Activated CD8-positive, alpha-beta T cell treated with anti-CD3 and anti-CD28 coated beads for 36 hours (primary cell): ENCODE results near the gene SBNO2. TPM values are rescaled to one million over a fixed set of nuclear protein-coding genes. Genes with fewer than 3 reads are reported as not detected.
"Not testable (repeated sequence)": the region's sequence is repeated elsewhere in the genome, so short reads cannot be mapped to it uniquely, and the experiment has no call there.

Experiments
- ATAC-seq: fragments of 200-7000 bp; cut with Tn5 transposase; one replicate; pipeline ENCODE4 v1.10.0; 2021; ENCODE audit warnings: mild to moderate bottlenecking, moderate library complexity
- CTCF ChIA-PET: fragments of 350-600 bp; sonication (Branson Sonifier 250); formaldehyde crosslinking; loops from one replicate; lab custom pipeline; 2021; ENCODE audit warnings: antibody characterized with exemption; lab: Charles Lee
- POLR2A ChIA-PET: fragments of 350-600 bp; sonication (Branson Sonifier 250); formaldehyde crosslinking; loops from one replicate; lab custom pipeline; 2021; ENCODE audit warnings: antibody characterized with exemption; lab: Charles Lee
- DNase-seq: peaks from one replicate; pipeline ENCODE4 v3.0.0-alpha.2; 2020
- H3K27ac Mint-ChIP-seq: one replicate; pipeline ENCODE4 v1.8.0; 2021; ENCODE audit warnings: mild to moderate bottlenecking, mixed read lengths
- H3K27me3 Mint-ChIP-seq: one replicate; pipeline ENCODE4 v1.8.0; 2021; ENCODE audit warnings: mixed read lengths
- H3K36me3 Mint-ChIP-seq: one replicate; pipeline ENCODE4 v1.8.0; 2021; ENCODE audit warnings: low read depth, mixed read lengths
- H3K4me1 Mint-ChIP-seq: one replicate; pipeline ENCODE4 v1.8.0; 2021; ENCODE audit warnings: low read depth, mixed read lengths
- H3K4me3 Mint-ChIP-seq: one replicate; pipeline ENCODE4 v1.8.0; 2021; ENCODE audit warnings: mild to moderate bottlenecking, moderate library complexity, mixed read lengths
- H3K9me3 Mint-ChIP-seq: one replicate; pipeline ENCODE4 v1.8.0; 2021; ENCODE audit warnings: mixed read lengths
- intact Hi-C: fragments of 100-400 bp; cut with micrococcal nuclease; formaldehyde crosslinking; loops from one replicate; pipeline ENCODE4 v1.10.0; 2022
- total RNA-seq, 2 experiments: library from RNA; stranded (reverse); gene quantifications; one replicate each; pipeline ENCODE4 v1.2.3, GENCODE V29; 2021
- TF ChIP-seq, protein P1 (sequence below): fragments of 200-600 bp; IDR thresholded peaks from one replicate; pipeline ENCODE4 v1.8.0; 2022; ENCODE audit warnings: antibody characterized with exemption, mild to moderate bottlenecking

The SBNO2 gene
- total RNA-seq, 2 experiments from 2014 or later, result 41.7 to 42.0 TPM

- no peak overlapping the region for H3K4me3 Mint-ChIP-seq
- TF ChIP-seq, protein P1, sequence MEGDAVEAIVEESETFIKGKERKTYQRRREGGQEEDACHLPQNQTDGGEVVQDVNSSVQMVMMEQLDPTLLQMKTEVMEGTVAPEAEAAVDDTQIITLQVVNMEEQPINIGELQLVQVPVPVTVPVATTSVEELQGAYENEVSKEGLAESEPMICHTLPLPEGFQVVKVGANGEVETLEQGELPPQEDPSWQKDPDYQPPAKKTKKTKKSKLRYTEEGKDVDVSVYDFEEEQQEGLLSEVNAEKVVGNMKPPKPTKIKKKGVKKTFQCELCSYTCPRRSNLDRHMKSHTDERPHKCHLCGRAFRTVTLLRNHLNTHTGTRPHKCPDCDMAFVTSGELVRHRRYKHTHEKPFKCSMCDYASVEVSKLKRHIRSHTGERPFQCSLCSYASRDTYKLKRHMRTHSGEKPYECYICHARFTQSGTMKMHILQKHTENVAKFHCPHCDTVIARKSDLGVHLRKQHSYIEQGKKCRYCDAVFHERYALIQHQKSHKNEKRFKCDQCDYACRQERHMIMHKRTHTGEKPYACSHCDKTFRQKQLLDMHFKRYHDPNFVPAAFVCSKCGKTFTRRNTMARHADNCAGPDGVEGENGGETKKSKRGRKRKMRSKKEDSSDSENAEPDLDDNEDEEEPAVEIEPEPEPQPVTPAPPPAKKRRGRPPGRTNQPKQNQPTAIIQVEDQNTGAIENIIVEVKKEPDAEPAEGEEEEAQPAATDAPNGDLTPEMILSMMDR, result no peak
- no peak overlapping the region for H3K27ac Mint-ChIP-seq
- H3K4me1 Mint-ChIP-seq, result peaks cover 5% of the 10 kb centered on the region
- H3K36me3 Mint-ChIP-seq, result peaks cover 8% of the 10 kb centered on the region
- intact Hi-C loops, result no loop called here
- no peak for DNase-seq
- CTCF ChIA-PET, result no interaction called here
- ATAC-seq, result no peak
- POLR2A ChIA-PET, result interaction anchor here (1.1 to 1.7 kb wide), 3 partner anchors 12 to 76 kb away, joined by 3 to 6 read pairs (median 3); no protein-coding TSS in a partner anchor
- H3K27me3 Mint-ChIP-seq, result no peaks in the 10 kb centered on the region
- H3K9me3 Mint-ChIP-seq, result no peaks in the 10 kb centered on the region
Measured at GRCh38 chr19:1116726-1117581, 57.1 kb downstream of the SBNO2 start.

GRCh38 chr19:1115646-1116420 is 58.2 kb downstream of the SBNO2 start:
- intact Hi-C loops, result no loop called here
- H3K36me3 Mint-ChIP-seq, result peaks cover 2% of the 10 kb centered on the region
- H3K27me3 Mint-ChIP-seq, result no peaks in the 10 kb centered on the region
- H3K9me3 Mint-ChIP-seq, result no peaks in the 10 kb centered on the region
- ATAC-seq, result no peak
- no peak for DNase-seq
- ChIA-PET POLR2A (interaction anchor here (1.3 to 2.6 kb wide), 3 partner anchors 8 to 15 kb away, joined by 3 to 11 read pairs (median 6); no protein-coding TSS in a partner anchor), CTCF (interaction anchor here (1.3 kb wide), 1 partner anchor 79 kb away, joined by 3 read pairs; no protein-coding TSS in a partner anchor)
- peaks cover 5% of the 10 kb centered on the region for H3K4me1 Mint-ChIP-seq
- TF ChIP-seq, protein P1, result no peak
- no peak overlapping the region for H3K4me3 Mint-ChIP-seq
- H3K27ac Mint-ChIP-seq, result no peak overlapping the region

DNA sequence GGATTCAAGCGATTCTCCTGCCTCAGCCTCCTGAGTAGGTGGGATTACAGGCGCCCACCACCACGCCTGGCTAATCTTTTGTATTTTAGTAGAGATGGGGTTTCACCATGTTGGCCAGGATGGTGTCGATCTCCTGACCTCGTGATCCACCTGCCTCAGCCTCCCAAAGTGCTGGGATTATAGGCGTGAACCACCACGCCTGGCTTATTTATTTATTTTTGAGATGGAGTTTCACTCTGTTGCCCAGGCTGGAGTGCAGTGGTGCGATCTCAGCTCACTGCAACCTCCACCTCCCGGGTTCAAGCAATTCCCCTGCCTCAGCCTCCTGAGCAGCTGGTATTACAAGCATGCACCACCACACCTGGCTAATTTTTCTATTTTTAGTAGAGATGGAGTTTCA is 59.3 kb downstream of the SBNO2 start:
- H3K4me1 Mint-ChIP-seq, ATAC-seq, H3K27me3 Mint-ChIP-seq, H3K9me3 Mint-ChIP-seq, DNase-seq, H3K27ac Mint-ChIP-seq, H3K36me3 Mint-ChIP-seq, H3K4me3 Mint-ChIP-seq: not testable (repeated sequence)
- POLR2A ChIA-PET, result interaction anchor here (2.6 to 3.8 kb wide), 2 partner anchors 9 to 16 kb away, joined by 11 to 29 read pairs; no protein-coding TSS in a partner anchor
- intact Hi-C loops, result loop anchor here (5.0 kb wide), 1 partner anchor 78 kb away; no protein-coding TSS in a partner anchor
- CTCF ChIA-PET, result interaction anchor here (2.6 to 4.3 kb wide), 2 partner anchors 79 to 129 kb away, joined by 9 to 37 read pairs; no protein-coding TSS in a partner anchor

GRCh38 chr19:1113986-1114483 is 60.0 kb downstream of the SBNO2 start:
- POLR2A ChIA-PET, result interaction anchor here (0.9 to 3.8 kb wide), 7 partner anchors 10 to 79 kb away, joined by 3 to 29 read pairs (median 11); partner anchors contain the start of gene GPX4
- TF ChIP-seq, protein P1, result no peak
- peaks cover 2% of the 10 kb centered on the region for H3K36me3 Mint-ChIP-seq
- H3K27ac Mint-ChIP-seq, result no peak overlapping the region
- no peak for DNase-seq
- H3K9me3 Mint-ChIP-seq, result no peaks in the 10 kb centered on the region
- no peak overlapping the region for H3K4me3 Mint-ChIP-seq
- ATAC-seq, result no peak
- H3K27me3 Mint-ChIP-seq, result no peaks in the 10 kb centered on the region
- H3K4me1 Mint-ChIP-seq, result peaks cover 5% of the 10 kb centered on the region
- CTCF ChIA-PET, result interaction anchor here (0.6 to 4.3 kb wide), 21 partner anchors 10 to 130 kb away, joined by 3 to 37 read pairs (median 6); no protein-coding TSS in a partner anchor
- intact Hi-C loops, result loop anchor here (5.0 kb wide), 1 partner anchor 78 kb away; no protein-coding TSS in a partner anchor
